ENCODE data around the gene RPE.

The RPE gene

GRCh38 chr2:210009126-210009525 is 6.7 kb downstream of the RPE start:
- TF ChIP-seq, protein P1, sequence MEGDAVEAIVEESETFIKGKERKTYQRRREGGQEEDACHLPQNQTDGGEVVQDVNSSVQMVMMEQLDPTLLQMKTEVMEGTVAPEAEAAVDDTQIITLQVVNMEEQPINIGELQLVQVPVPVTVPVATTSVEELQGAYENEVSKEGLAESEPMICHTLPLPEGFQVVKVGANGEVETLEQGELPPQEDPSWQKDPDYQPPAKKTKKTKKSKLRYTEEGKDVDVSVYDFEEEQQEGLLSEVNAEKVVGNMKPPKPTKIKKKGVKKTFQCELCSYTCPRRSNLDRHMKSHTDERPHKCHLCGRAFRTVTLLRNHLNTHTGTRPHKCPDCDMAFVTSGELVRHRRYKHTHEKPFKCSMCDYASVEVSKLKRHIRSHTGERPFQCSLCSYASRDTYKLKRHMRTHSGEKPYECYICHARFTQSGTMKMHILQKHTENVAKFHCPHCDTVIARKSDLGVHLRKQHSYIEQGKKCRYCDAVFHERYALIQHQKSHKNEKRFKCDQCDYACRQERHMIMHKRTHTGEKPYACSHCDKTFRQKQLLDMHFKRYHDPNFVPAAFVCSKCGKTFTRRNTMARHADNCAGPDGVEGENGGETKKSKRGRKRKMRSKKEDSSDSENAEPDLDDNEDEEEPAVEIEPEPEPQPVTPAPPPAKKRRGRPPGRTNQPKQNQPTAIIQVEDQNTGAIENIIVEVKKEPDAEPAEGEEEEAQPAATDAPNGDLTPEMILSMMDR (IDR thresholded peaks at IDR 0.05; ENCODE audit: low read depth, low read length): no peak
- H3K4me3 ChIP-seq (ENCODE audit: low read depth, low read length): no peak overlapping the region
- in situ Hi-C loops (cut with HindIII; ENCODE audit: low sequenced_read_pairs): no loop called here
- no peak for DNase-seq (ENCODE audit: low read depth, low spot score)

DNA sequence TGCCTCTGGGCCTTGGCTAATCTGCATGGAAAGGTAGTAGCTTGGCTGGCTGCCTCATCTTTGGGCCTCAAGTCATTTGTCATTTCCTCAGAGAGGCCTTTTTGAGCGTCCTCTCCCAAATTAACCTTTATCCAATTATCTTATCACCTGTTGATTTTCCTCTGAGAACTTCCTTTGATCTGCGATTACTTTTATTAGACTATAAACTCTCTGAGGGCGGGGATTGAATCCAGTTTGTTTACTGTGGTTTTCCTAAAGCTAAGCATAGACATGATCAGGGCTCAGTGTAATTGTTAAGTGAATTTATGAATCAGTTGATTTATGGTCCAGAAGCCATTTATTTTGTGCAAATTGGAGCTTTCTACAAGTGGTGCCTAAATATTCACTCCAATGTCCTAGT is 7.5 kb downstream of the RPE start:
- H3K4me3 ChIP-seq (ENCODE audit: low read depth, low read length): no peak overlapping the region
- in situ Hi-C loops (cut with HindIII; ENCODE audit: low sequenced_read_pairs): no loop called here
- no peak for DNase-seq (ENCODE audit: low read depth, low spot score)
- TF ChIP-seq, protein P1 (IDR thresholded peaks at IDR 0.05; ENCODE audit: low read depth, low read length): no peak

DNA sequence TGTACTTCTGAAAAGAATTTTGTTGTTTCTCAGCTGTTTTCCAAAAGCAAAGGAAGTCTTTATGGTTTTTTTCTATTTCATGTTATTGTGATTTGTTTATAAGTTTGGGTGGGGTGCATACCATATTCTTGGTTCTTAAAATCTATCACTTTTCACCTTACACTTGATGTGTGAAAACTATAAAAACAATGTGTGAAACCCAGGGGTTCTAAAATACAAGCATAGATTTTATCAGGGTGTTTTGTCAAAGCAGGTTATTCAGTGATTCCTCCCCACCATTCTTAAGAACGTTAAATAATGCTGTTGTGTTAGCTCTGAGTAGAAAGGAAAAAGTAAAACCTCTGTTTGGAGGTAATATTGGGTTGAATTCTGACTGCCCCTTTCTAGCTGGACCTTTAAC is 17.7 kb downstream of the RPE start:
- no peak for DNase-seq (ENCODE audit: low read depth, low spot score)
- in situ Hi-C loops (cut with HindIII; ENCODE audit: low sequenced_read_pairs): no loop called here
- H3K4me3 ChIP-seq (ENCODE audit: low read depth, low read length): no peak overlapping the region

DNA sequence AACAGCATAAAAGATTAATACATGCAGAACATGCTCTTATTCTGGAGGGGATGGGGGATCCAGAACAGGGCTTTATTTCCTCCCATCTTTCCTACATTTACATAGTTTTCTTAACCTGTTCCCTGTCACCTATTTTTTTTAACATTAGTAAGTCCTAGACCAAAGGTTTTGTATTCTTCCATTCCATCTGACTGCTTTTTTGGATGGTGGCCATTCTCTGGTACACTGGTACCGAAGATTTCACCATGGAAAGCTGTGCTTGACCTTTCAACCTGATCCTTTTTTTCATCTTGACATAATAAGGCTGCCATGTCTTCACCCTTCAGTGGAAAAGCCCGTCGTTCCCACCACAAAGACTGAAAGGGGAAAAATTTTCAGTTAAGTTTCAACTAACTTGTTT is 20.4 kb downstream of the RPE start:
- H3K4me3 ChIP-seq (ENCODE audit: low read depth, low read length): no peak overlapping the region
- in situ Hi-C loops (cut with HindIII; ENCODE audit: low sequenced_read_pairs): no loop called here
- TF ChIP-seq, protein P1 (IDR thresholded peaks at IDR 0.05; ENCODE audit: low read depth, low read length): no peak
- no peak for DNase-seq (ENCODE audit: low read depth, low spot score)

More for the DNA sequence above, 17.7 kb downstream of the RPE start:
- TF ChIP-seq, protein P1 (IDR thresholded peaks at IDR 0.05; ENCODE audit: low read depth, low read length): no peak

DNA sequence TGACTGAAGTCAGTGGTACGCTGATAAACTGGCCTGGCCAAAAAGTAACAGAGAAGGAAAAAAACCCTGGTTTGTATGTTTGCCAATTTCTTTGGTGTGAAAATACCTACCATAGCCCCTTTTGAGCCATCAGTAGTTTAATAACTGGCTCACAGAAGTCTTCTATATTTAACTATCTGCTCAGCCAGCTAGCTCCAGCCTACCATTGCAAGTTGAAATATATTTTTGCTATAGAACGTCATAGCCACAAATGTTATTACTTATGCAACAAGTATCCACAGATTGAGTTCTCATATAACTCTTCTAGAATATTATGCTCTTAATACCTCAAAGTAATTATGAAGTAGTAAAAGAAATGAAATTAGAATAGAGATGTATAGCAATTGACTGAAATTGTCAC is 25.2 kb downstream of the RPE start:
- no peak for DNase-seq (ENCODE audit: low read depth, low spot score)
- in situ Hi-C loops (cut with HindIII; ENCODE audit: low sequenced_read_pairs): no loop called here
- no peak overlapping the region for H3K4me3 ChIP-seq (ENCODE audit: low read depth, low read length)
- TF ChIP-seq, protein P1 (IDR thresholded peaks at IDR 0.05; ENCODE audit: low read depth, low read length): no peak

- in situ Hi-C loops (cut with HindIII; ENCODE audit: low sequenced_read_pairs): no loop called here
- TF ChIP-seq, protein P1 (IDR thresholded peaks at IDR 0.05; ENCODE audit: low read depth, low read length): no peak
- H3K4me3 ChIP-seq (ENCODE audit: low read depth, low read length): no peak overlapping the region
- DNase-seq (ENCODE audit: low read depth, low spot score): no peak
Measured at GRCh38 chr2:210028178-210028577, 25.7 kb downstream of the RPE start.

Measured in astrocyte of the spinal cord (primary cell).